Choroid plexus epithelial cell (primary cell): Measurements from ENCODE around the gene HERC2.
"Not testable (repeated sequence)": the region's sequence is repeated elsewhere in the genome, so short reads cannot be mapped to it uniquely, and the experiment has no call there.

Source experiments
- DNase-seq: peaks from one replicate; pipeline ENCODE4 v3.0.0-alpha.2; 2010; ENCODE audit warnings: low read depth
- H3K4me3 ChIP-seq: 2 replicates; pipeline ENCODE4 v1.5.1; 2011; ENCODE audit warnings: low read depth, mild to moderate bottlenecking, control low read depth, low read length, moderate library complexity
- CTCF ChIP-seq: conservative IDR thresholded peaks from 2 replicates; pipeline ENCODE4 v1.5.1; 2011; ENCODE audit warnings: low read depth, mild to moderate bottlenecking, control low read depth, inconsistent platforms, low read length, moderate library complexity

HERC2 gene

GRCh38 chr15:28289694-28290463 is 32.1 kb downstream of the HERC2 start:
- no peak for TF ChIP-seq CTCF
- no peak for DNase-seq
- H3K4me3 ChIP-seq = no peak overlapping the region

GRCh38 chr15:28288830-28289693 is 32.9 kb downstream of the HERC2 start:
- not testable (repeated sequence) for H3K4me3 ChIP-seq, DNase-seq

GRCh38 chr15:28286659-28287058 is 35.3 kb downstream of the HERC2 start:
- H3K4me3 ChIP-seq = not testable (repeated sequence)
- peak; percentile 45 for DNase-seq

GRCh38 chr15:28286031-28286430 is 35.9 kb downstream of the HERC2 start:
- no peak for TF ChIP-seq CTCF
- no peak for DNase-seq
- no peak overlapping the region for H3K4me3 ChIP-seq

- no peak overlapping the region for H3K4me3 ChIP-seq
- DNase-seq = no peak
- no peak for TF ChIP-seq CTCF
Measured at GRCh38 chr15:28281876-28282275, 40.1 kb downstream of the HERC2 start.

- no peak overlapping the region for H3K4me3 ChIP-seq
- no peak for DNase-seq
- TF ChIP-seq CTCF = no peak
Measured at GRCh38 chr15:28274635-28275034, 47.3 kb downstream of the HERC2 start.

GRCh38 chr15:28273873-28274610 is 47.9 kb downstream of the HERC2 start:
- TF ChIP-seq CTCF = no peak
- H3K4me3 ChIP-seq = no peak overlapping the region
- peak; percentile 34 for DNase-seq
